Subcutaneous adipose tissue (tissue), 4 donors: ENCODE measurements around the gene SEC22C. TPM values are rescaled to one million over a fixed set of nuclear protein-coding genes. Genes with fewer than 3 reads are reported as not detected.

Experiments used
- CTCF ChIP-seq: fragments of 450-650 bp; IDR thresholded peaks from one replicate; pipeline ENCODE4 v1.5.1; 2016; ENCODE audit warnings: low read depth, mild to moderate bottlenecking, control low read depth, antibody characterized with exemption, moderate library complexity
- total RNA-seq, 4 donors: library from RNA; depleted of rRNA; stranded (reverse); fragments of >200 nt; gene quantifications; one replicate each; pipeline ENCODE4 v1.1.0, GENCODE V29; 2016

The SEC22C gene
- total RNA-seq, 4 donors from 2014 or later: 45.6 to 64.3 (median 53.1) TPM

GRCh38 chr3:42590989-42591756 lies 9.4 kb upstream of the SEC22C start:
- TF ChIP-seq CTCF: no peak

GRCh38 chr3:42589382-42590109 lies 7.8 kb upstream of the SEC22C start:
- no peak for TF ChIP-seq CTCF

- no peak for TF ChIP-seq CTCF
Observed at GRCh38 chr3:42588625-42589024, 6.9 kb upstream of the SEC22C start.

- no peak for TF ChIP-seq CTCF
Observed at GRCh38 chr3:42582474-42583070, 805 bp upstream of the SEC22C start.

GRCh38 chr3:42581400-42581708 lies 413 bp downstream of the SEC22C start:
- TF ChIP-seq CTCF: no peak

- TF ChIP-seq CTCF: no peak
Observed at GRCh38 chr3:42578054-42578453, 3.7 kb downstream of the SEC22C start.

- TF ChIP-seq CTCF: no peak
Observed at GRCh38 chr3:42575137-42575741, 6.5 kb downstream of the SEC22C start.
